ENCODE data around the gene ZNF718. TPM values are rescaled to one million over a fixed set of nuclear protein-coding genes. Genes with fewer than 3 reads are reported as not detected.
"Not testable (repeated sequence)": the region's sequence is repeated elsewhere in the genome, so short reads cannot be mapped to it uniquely, and the experiment has no call there.

ZNF718 gene
- total RNA-seq = 10 to 100 TPM in 1 of 8 experiments, 1 to 10 TPM in 7; 5.4 to 12.5 (median 7.9) TPM

- Histone ChIP-seq H3K4me3 (peak within 1 kb of the TSS; percentile 55 to 88 (median 81)), H3K4me1 (replicated peaks in 1 of 2) (peaks cover 5 to 8% of the 10 kb centered on the region in 2 donors), H3K27ac (peak within 1 kb of the TSS; percentile 79 to 91)
- ATAC-seq (replicated peaks in 6 of 8) = peak; percentile 93 to 99 (median 99)
- in situ Hi-C loops (cut with MboI; ENCODE audit: low pct_unique_long_range_greater_than_20kb in 2 of 9, low sequenced_read_pairs in 9 of 9, unreplicated experiment in 9 of 9) = no loop called here
- 0% methylated on average over 1 to 12 of the region's 44 CpGs; no CpG with 5 or more reads in 3 of the 10 experiments for WGBS, 10 experiments
Observed at GRCh38 chr4:124275-125081, at the start of gene ZNF718. Gene ZNF718 (plus strand): TSS chr4:124501. CDS start chr4:124671, 170 bp downstream.

- ATAC-seq (replicated peaks in 6 of 8) = no peak
- Histone ChIP-seq H3K4me1 (replicated peaks in 1 of 2) (no peaks in the 10 kb centered on the region), H3K4me3 (no peak overlapping the region), H3K27ac (no peak overlapping the region)
- 81 to 100% (median 92%) methylated on average over 1 to 3 of the region's 3 CpGs; no CpG with 5 or more reads in 1 of the 10 experiments for WGBS, 10 experiments
- in situ Hi-C loops (cut with MboI; ENCODE audit: low pct_unique_long_range_greater_than_20kb in 2 of 9, low sequenced_read_pairs in 9 of 9, unreplicated experiment in 9 of 9) = no loop called here
Observed at GRCh38 chr4:85951-86350, 38.4 kb upstream of the ZNF718 start.

GRCh38 chr4:86559-87324 lies 37.6 kb upstream of the ZNF718 start:
- H3K4me1 ChIP-seq (replicated peaks in 1 of 2); ATAC-seq (replicated peaks in 6 of 8); in situ Hi-C loops (cut with MboI; ENCODE audit: low pct_unique_long_range_greater_than_20kb in 2 of 9, low sequenced_read_pairs in 9 of 9, unreplicated experiment in 9 of 9); H3K4me3 ChIP-seq; H3K27ac ChIP-seq: not testable (repeated sequence)
- WGBS, 10 experiments = 75 to 100% (median 95%) methylated on average over 2 to 7 of the region's 7 CpGs; no CpG with 5 or more reads in 1 of the 10 experiments

DNA sequence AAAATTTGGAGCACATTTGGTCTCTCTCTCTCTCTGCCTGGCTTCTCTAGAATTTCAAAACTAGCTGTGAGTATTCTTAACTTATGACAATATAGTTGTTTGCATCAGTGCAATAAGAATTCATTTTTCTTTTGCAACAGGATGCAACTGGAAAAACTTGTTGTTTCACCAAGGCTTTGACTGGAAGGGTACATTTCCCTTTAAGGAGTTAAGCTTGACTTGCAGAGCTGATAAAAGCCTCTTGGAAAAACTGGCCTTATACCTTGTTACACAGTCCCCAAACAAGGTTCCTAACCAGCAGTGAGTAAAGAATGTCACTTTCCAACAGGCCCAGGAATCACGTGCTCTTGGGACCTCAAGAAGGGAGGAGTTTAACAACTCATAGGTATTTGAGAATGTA lies 25.9 kb upstream of the ZNF718 start:
- H3K4me3 ChIP-seq = no peak overlapping the region
- no peaks in the 10 kb centered on the region for H3K4me1 ChIP-seq (replicated peaks in 1 of 2)
- 14 to 100% (median 58%) methylated on average over 1 of the region's 1 CpG; no CpG with 5 or more reads in 4 of the 10 experiments for WGBS, 10 experiments
- no peak overlapping the region for H3K27ac ChIP-seq
- no peak for ATAC-seq (replicated peaks in 6 of 8)
- in situ Hi-C loops (cut with MboI; ENCODE audit: low pct_unique_long_range_greater_than_20kb in 2 of 9, low sequenced_read_pairs in 9 of 9, unreplicated experiment in 9 of 9) = no loop called here

DNA sequence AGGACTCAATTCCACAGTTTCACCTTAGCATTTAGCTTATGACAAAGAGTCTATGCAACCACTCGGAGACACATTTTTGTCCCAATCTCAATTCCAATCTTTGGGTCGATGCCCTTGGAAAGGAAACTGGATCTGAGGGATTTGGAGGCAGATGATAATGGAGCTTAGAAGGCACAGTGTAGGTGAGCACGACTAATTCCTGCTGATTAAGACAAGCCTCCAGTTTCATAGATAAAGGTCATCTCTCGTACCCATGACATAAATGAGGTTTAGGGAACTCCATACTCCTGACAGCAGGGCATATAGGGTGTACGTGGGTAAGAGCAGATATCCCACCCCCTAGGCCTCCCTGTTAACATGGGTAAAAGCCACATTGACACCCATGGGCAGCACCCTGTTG lies 24.4 kb upstream of the ZNF718 start:
- in situ Hi-C loops (cut with MboI; ENCODE audit: low pct_unique_long_range_greater_than_20kb in 2 of 9, low sequenced_read_pairs in 9 of 9, unreplicated experiment in 9 of 9) = no loop called here
- ATAC-seq (replicated peaks in 6 of 8) = no peak
- Histone ChIP-seq H3K4me3 (no peak overlapping the region), H3K27ac (no peak overlapping the region), H3K4me1 (replicated peaks in 1 of 2) (no peaks in the 10 kb centered on the region)
- 0 to 76% (median 53%) methylated on average over 1 to 5 of the region's 5 CpGs; no CpG with 5 or more reads in 1 of the 10 experiments for WGBS, 10 experiments

GRCh38 chr4:107083-107443 lies 17.2 kb upstream of the ZNF718 start:
- in situ Hi-C loops (cut with MboI; ENCODE audit: low pct_unique_long_range_greater_than_20kb in 2 of 9, low sequenced_read_pairs in 9 of 9, unreplicated experiment in 9 of 9) = no loop called here
- ATAC-seq (replicated peaks in 6 of 8) = no peak
- Histone ChIP-seq H3K27ac (no peak overlapping the region), H3K4me3 (peak overlapping the region; percentile 30 to 38 (median 34)), H3K4me1 (replicated peaks in 1 of 2) (no peaks in the 10 kb centered on the region)
- WGBS, 10 experiments = 7 to 100% (median 47%) methylated on average over 1 to 12 of the region's 33 CpGs; no CpG with 5 or more reads in 3 of the 10 experiments

DNA sequence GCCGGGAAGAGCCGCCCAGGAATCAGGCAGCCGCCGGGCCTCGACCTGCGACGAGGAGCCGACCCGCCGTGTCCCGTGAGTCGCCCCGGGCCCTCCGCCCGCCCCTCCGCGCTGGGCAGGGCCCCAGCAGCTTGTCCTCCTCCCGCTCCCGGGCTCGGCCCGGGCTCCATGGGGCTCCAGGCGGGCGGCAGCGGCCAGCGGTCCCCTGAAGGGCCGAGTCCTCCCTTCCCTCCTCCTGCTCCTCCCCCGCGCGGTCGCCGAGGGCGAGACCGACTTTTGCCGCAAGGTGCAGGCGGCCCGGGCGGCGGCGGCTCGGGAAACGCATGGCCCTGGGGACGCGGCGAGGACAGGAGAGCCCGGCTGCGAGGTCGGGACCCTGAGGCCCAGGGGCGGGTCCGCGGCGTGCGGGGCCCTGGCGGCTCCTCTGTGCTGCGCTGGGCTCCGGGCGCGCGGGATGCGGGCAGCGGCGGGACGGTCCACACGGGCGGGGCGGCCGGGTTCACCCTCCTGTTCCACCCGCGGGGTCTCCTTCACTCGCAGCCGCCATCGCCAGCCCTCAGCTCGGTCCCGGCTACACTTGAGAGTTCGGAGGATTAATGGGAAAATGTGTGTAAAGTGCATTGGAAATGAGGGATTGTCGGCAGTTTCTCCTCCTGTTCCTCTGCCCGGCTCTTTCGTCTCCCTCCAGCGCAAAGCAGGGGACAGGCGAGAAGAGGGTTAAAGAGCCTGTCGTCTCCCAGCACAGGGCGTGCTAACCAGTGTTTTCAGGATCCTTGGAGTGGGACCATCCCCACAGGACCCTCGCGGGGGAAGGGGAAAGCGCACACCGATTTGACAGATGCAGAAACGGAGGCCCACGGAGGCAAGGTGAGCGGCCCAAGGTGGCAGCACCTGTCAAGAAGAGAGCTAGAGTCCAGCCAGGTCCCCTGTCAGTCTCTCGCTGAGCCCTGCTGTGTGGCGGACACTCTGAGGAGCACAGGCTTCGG lies 16.6 kb upstream of the ZNF718 start:
- Histone ChIP-seq H3K4me1 (replicated peaks in 1 of 2) (no peaks in the 10 kb centered on the region), H3K27ac (no peak overlapping the region), H3K4me3 (peak overlapping the region; percentile 30 to 38 (median 34))
- WGBS, 10 experiments = 0 to 79% (median 13%) methylated on average over 1 to 27 of the region's 91 CpGs; no CpG with 5 or more reads in 3 of the 10 experiments
- in situ Hi-C loops (cut with MboI; ENCODE audit: low pct_unique_long_range_greater_than_20kb in 2 of 9, low sequenced_read_pairs in 9 of 9, unreplicated experiment in 9 of 9) = no loop called here
- peak in 6 of 8 experiments; percentile 41 to 69 (median 57) for ATAC-seq (replicated peaks in 6 of 8)

- Histone ChIP-seq H3K4me1 (replicated peaks in 1 of 2) (no peaks in the 10 kb centered on the region), H3K27ac (no peak overlapping the region), H3K4me3 (no peak overlapping the region)
- ATAC-seq (replicated peaks in 6 of 8) = no peak
- WGBS, 10 experiments = 20 to 38% (median 27%) methylated on average over 1 of the region's 1 CpG; no CpG with 5 or more reads in 5 of the 10 experiments
- in situ Hi-C loops (cut with MboI; ENCODE audit: low pct_unique_long_range_greater_than_20kb in 2 of 9, low sequenced_read_pairs in 9 of 9, unreplicated experiment in 9 of 9) = no loop called here
Observed at GRCh38 chr4:112771-113170, 11.5 kb upstream of the ZNF718 start.

- ATAC-seq (replicated peaks in 6 of 8) = no peak
- in situ Hi-C loops (cut with MboI; ENCODE audit: low pct_unique_long_range_greater_than_20kb in 2 of 9, low sequenced_read_pairs in 9 of 9, unreplicated experiment in 9 of 9) = no loop called here
- H3K4me3 ChIP-seq = no peak overlapping the region
- WGBS, 10 experiments = 0 to 100% (median 53%) methylated on average over 1 to 2 of the region's 2 CpGs; no CpG with 5 or more reads in 2 of the 10 experiments
- H3K4me1 ChIP-seq (replicated peaks in 1 of 2) = no peaks in the 10 kb centered on the region
- no peak overlapping the region for H3K27ac ChIP-seq
Observed at GRCh38 chr4:113732-114131, 10.6 kb upstream of the ZNF718 start.

DNA sequence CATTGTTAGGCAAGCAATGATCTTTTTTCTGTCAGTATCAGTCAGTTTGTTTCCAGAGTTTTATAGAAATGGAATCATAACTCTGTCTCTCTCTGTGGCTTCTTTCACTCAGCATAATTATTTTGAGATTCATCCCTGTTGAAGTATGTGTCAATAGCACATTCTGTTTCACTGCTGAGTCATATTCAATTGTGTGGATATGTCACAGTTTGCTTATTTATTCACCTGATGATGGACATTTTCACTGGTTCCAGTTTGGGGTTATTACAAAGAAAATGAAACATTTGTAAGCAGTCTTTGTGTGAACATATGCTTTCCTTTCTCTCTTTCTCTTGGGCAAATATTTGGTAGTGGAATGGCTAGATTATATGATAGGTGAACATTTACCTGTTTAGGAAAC lies 10.2 kb upstream of the ZNF718 start:
- in situ Hi-C loops (cut with MboI; ENCODE audit: low pct_unique_long_range_greater_than_20kb in 2 of 9, low sequenced_read_pairs in 9 of 9, unreplicated experiment in 9 of 9) = no loop called here
- H3K4me1 ChIP-seq (replicated peaks in 1 of 2) = no peaks in the 10 kb centered on the region
- peak in 1 of 8 experiments; percentile 54 for ATAC-seq (replicated peaks in 6 of 8)
- no peak overlapping the region for H3K4me3 ChIP-seq
- H3K27ac ChIP-seq = no peak overlapping the region

- H3K27ac ChIP-seq = no peak overlapping the region
- no peak for ATAC-seq (replicated peaks in 6 of 8)
- WGBS, 10 experiments = 13 to 100% (median 79%) methylated on average over 1 of the region's 1 CpG; no CpG with 5 or more reads in 2 of the 10 experiments
- H3K4me1 ChIP-seq (replicated peaks in 1 of 2) = no peaks in the 10 kb centered on the region
- no peak overlapping the region for H3K4me3 ChIP-seq
- in situ Hi-C loops (cut with MboI; ENCODE audit: low pct_unique_long_range_greater_than_20kb in 2 of 9, low sequenced_read_pairs in 9 of 9, unreplicated experiment in 9 of 9) = no loop called here
Observed at GRCh38 chr4:116499-116898, 7.8 kb upstream of the ZNF718 start.

GRCh38 chr4:120616-121015 lies 3.7 kb upstream of the ZNF718 start:
- no peak for ATAC-seq (replicated peaks in 6 of 8)
- Histone ChIP-seq H3K4me1 (replicated peaks in 1 of 2) (no peaks in the 10 kb centered on the region), H3K4me3 (no peak overlapping the region), H3K27ac (no peak overlapping the region)
- 5 to 100% (median 63%) methylated on average over 1 to 5 of the region's 5 CpGs; no CpG with 5 or more reads in 2 of the 10 experiments for WGBS, 10 experiments
- in situ Hi-C loops (cut with MboI; ENCODE audit: low pct_unique_long_range_greater_than_20kb in 2 of 9, low sequenced_read_pairs in 9 of 9, unreplicated experiment in 9 of 9) = no loop called here
